GM12878 (cell line): ENCODE measurements around the gene RUNX3. TPM values are rescaled to one million over a fixed set of nuclear protein-coding genes. Genes with fewer than 3 reads are reported as not detected.
A peak's percentile ranks its signal among the peaks of the same experiment; 100 is the strongest.

ENCODE experiments used
- ATAC-seq: fragments of 200-7000 bp; cut with Tn5 transposase; 3 replicates; pipeline ENCODE4 v1.9.1; 2020; ENCODE audit warnings: mild to moderate bottlenecking, moderate library complexity
- BruUV-seq: library from RNA; stranded (reverse); fragments of 400-500 nt; replicated peaks from 2 replicates; lab custom pipeline; 2021; lab: Mats Ljungman, UMichigan
- CTCF ChIA-PET: fragments of 300-600 bp; sonication (Branson Sonifier 250); formaldehyde crosslinking; extraction: SDS; loops from one replicate; lab custom pipeline; 2021; ENCODE audit warnings: inconsistent platforms; lab: Yijun Ruan, JAX
- POLR2A ChIA-PET: fragments of 350-600 bp; formaldehyde crosslinking; extraction: SDS; loops from one replicate; lab custom pipeline; 2021; ENCODE audit warnings: inconsistent platforms; lab: Charles Lee
- RAD21 ChIA-PET: fragments of 300-600 bp; sonication (Branson Sonifier 250); formaldehyde crosslinking; loops from one replicate; lab custom pipeline; 2023; ENCODE audit warnings: antibody characterized with exemption; ENCODE audit not compliant: unreplicated experiment; lab: Charles Lee
- SMC1A ChIA-PET: fragments of 300-600 bp; sonication (Branson Sonifier 250); formaldehyde crosslinking; loops from one replicate; lab custom pipeline; 2023; ENCODE audit not compliant: unreplicated experiment, uncharacterized antibody; lab: Charles Lee
- DNase-seq: peaks from one replicate; pipeline ENCODE4 v3.0.0-alpha.2; 2011; ENCODE audit warnings: low read depth, low spot score
- FAIRE-seq: peaks from 3 replicates; lab custom pipeline; 2011; peaks lifted over from hg19 to GRCh38; lab: Jason Lieb, UNC
- H2AFZ ChIP-seq: 2 replicates; pipeline ENCODE4 v1.6.0; 2011; ENCODE audit warnings: low read depth, low read length, control low read depth; ENCODE audit not compliant: control insufficient read depth
- H3K27ac ChIP-seq: 2 replicates; pipeline ENCODE4 v1.5.1; 2011; ENCODE audit warnings: control low read depth; ENCODE audit not compliant: control insufficient read depth, insufficient read depth
- H3K27me3 ChIP-seq, 2 experiments: replicated peaks in 1 of 2; 2 replicates each; pipeline versions ENCODE4 v1.6.0 to v1.6.1; 2011; ENCODE audit warnings: low read length in 1 of 2; ENCODE audit not compliant: control insufficient read depth in 2 of 2, insufficient read depth in 2 of 2
- H3K36me3 ChIP-seq, 2 experiments: 2 replicates each; pipeline ENCODE4 v1.5.1; 2011; ENCODE audit warnings: low read length in 1 of 2; ENCODE audit not compliant: control insufficient read depth in 2 of 2, insufficient read depth in 2 of 2
- H3K4me1 ChIP-seq: 2 replicates; pipeline ENCODE4 v1.6.1; 2011; ENCODE audit warnings: mild to moderate bottlenecking, low read length, moderate library complexity, mixed read lengths; ENCODE audit not compliant: control insufficient read depth, insufficient read depth
- H3K4me2 ChIP-seq: 2 replicates; pipeline ENCODE4 v1.6.0; 2011; ENCODE audit warnings: control low read depth; ENCODE audit not compliant: control insufficient read depth, insufficient read depth
- H3K4me3 ChIP-seq: fragments of 200-600 bp; sonication (generic); 2 replicates; pipeline ENCODE4 v1.5.1; 2016
- H3K79me2 ChIP-seq: 2 replicates; pipeline ENCODE4 v1.6.0; 2011; ENCODE audit warnings: low read length; ENCODE audit not compliant: control insufficient read depth, insufficient read depth
- H3K9ac ChIP-seq: 2 replicates; pipeline ENCODE4 v1.8.0; 2011; ENCODE audit warnings: low read length, control low read depth, mixed read lengths; ENCODE audit not compliant: control insufficient read depth, insufficient read depth
- H3K9me3 ChIP-seq: replicated peaks from 3 replicates; pipeline ENCODE4 v1.5.1; 2011; ENCODE audit warnings: mild to moderate bottlenecking, low read length; ENCODE audit not compliant: control insufficient read depth, insufficient read depth
- H4K20me1 ChIP-seq: 2 replicates; pipeline ENCODE4 v1.6.0; 2011; ENCODE audit not compliant: control insufficient read depth, insufficient read depth
- BCL11A ChIP-seq: IDR thresholded peaks from 2 replicates; pipeline ENCODE4 v1.6.1; 2011; ENCODE audit warnings: low read depth, low read length
- BMI1 ChIP-seq: fragments of 450-650 bp; IDR thresholded peaks from 2 replicates; pipeline ENCODE4 v1.6.1; 2016; ENCODE audit warnings: mild to moderate bottlenecking, moderate library complexity, borderline replicate concordance
- BRCA1 ChIP-seq: IDR thresholded peaks from 2 replicates; pipeline ENCODE4 v1.6.1; 2011; ENCODE audit warnings: low read depth, low read length, improper control_type of control experiment
- CHD2 ChIP-seq: IDR thresholded peaks from 2 replicates; pipeline ENCODE4 v1.6.1; 2011; ENCODE audit warnings: low read depth, low read length, improper control_type of control experiment, borderline replicate concordance
- ESRRA ChIP-seq: IDR thresholded peaks from 2 replicates; pipeline ENCODE4 v1.6.1; 2012; ENCODE audit warnings: mild to moderate bottlenecking, low read length, improper control_type of control experiment
- HCFC1 ChIP-seq: fragments of 150-350 bp; IDR thresholded peaks from 2 replicates; pipeline ENCODE4 v1.6.1; 2014; ENCODE audit warnings: low read length
- LARP7 ChIP-seq: fragments of 450-650 bp; IDR thresholded peaks from 2 replicates; pipeline ENCODE4 v1.6.1; 2017; ENCODE audit warnings: mild to moderate bottlenecking
- MEF2A ChIP-seq: IDR thresholded peaks from 2 replicates; pipeline ENCODE4 v1.6.1; 2011; ENCODE audit warnings: low read depth, mild to moderate bottlenecking, low read length, moderate library complexity; ENCODE audit not compliant: insufficient read depth
- MTA2 ChIP-seq: fragments of 450-650 bp; IDR thresholded peaks from 2 replicates; pipeline ENCODE4 v1.6.1; 2016; ENCODE audit warnings: low read depth, mild to moderate bottlenecking, moderate library complexity
- NR2C1 ChIP-seq: fragments of 450-650 bp; IDR thresholded peaks from 2 replicates; pipeline ENCODE4 v1.6.1; 2017; ENCODE audit warnings: antibody characterized with exemption, mild to moderate bottlenecking, moderate library complexity
- POLR2A ChIP-seq: IDR thresholded peaks from 2 replicates; pipeline ENCODE4 v1.6.1; 2011; ENCODE audit warnings: low read depth, mild to moderate bottlenecking, low read length
- POLR2AphosphoS2 ChIP-seq: IDR thresholded peaks from 2 replicates; pipeline ENCODE4 v1.6.1; 2011; ENCODE audit warnings: low read depth, mild to moderate bottlenecking, low read length, improper control_type of control experiment, moderate library complexity
- POLR2AphosphoS5 ChIP-seq: IDR thresholded peaks from 2 replicates; pipeline ENCODE4 v1.6.1; 2011; ENCODE audit warnings: mild to moderate bottlenecking, low read length, inconsistent platforms
- POU2F2 ChIP-seq: IDR thresholded peaks from 3 replicates; pipeline ENCODE4 v1.6.1; 2011; ENCODE audit warnings: low read depth, mild to moderate bottlenecking, low read length, borderline replicate concordance
- SMARCA5 ChIP-seq: fragments of 450-650 bp; IDR thresholded peaks from 2 replicates; pipeline ENCODE4 v1.6.1; 2017; ENCODE audit warnings: mild to moderate bottlenecking
- TARDBP ChIP-seq: IDR thresholded peaks from 2 replicates; pipeline ENCODE4 v1.6.1; 2016; ENCODE audit warnings: borderline replicate concordance
- YY1 ChIP-seq: IDR thresholded peaks from 2 replicates; pipeline ENCODE4 v1.6.1; 2011; ENCODE audit warnings: low read depth, mild to moderate bottlenecking, low read length
- ZBED1 ChIP-seq: IDR thresholded peaks from 2 replicates; pipeline ENCODE4 v1.6.1; 2016; ENCODE audit warnings: borderline replicate concordance
- ZNF217 ChIP-seq: fragments of 450-650 bp; IDR thresholded peaks from 2 replicates; pipeline ENCODE4 v1.6.1; 2017; ENCODE audit warnings: antibody characterized with exemption, mild to moderate bottlenecking
- ZNF622 ChIP-seq: fragments of 450-650 bp; IDR thresholded peaks from 2 replicates; pipeline ENCODE4 v1.6.1; 2017; ENCODE audit warnings: mild to moderate bottlenecking, inconsistent platforms
- WGBS: methylation state at CpG from one replicate; pipeline ENCODE4 v1.1.6; 2016; ENCODE audit warnings: low lambda C conversion rate; ENCODE audit not compliant: insufficient replicate concordance, insufficient coverage; ENCODE audit errors: missing lambda C conversion rate; 5-methylcytosine and 5-hydroxymethylcytosine counted together
- in situ Hi-C: fragments of 300-500 bp; cut with MboI; formaldehyde crosslinking; loops from 9 replicates; pipeline ENCODE4 v1.14.3; 2018; ENCODE audit warnings: mixed read lengths
- intact Hi-C: fragments of 100-400 bp; cut with micrococcal nuclease; formaldehyde crosslinking; loops from one replicate; pipeline ENCODE4 v1.14.2; 2022; ENCODE audit not compliant: unreplicated experiment
- polyA plus RNA-seq, 11 experiments: library from polyadenylated mRNA; depleted of rRNA in 4 of 11; unstranded in 6 of 11; stranded (reverse) in 5 of 11; fragments of >200 nt; fragmentation: Nextera tagmentation in 4 of 11; fragmentation: Illumina TruSeq in 1 of 11; extraction: Ambion mirVana in 4 of 11; extraction: Trizol in 1 of 11; gene quantifications; 1 replicate in 1 of 11; 2 replicates in 10 of 11; pipeline versions ENCODE4 v1.2.1 to v1.2.3, GENCODE V29; 2011 to 2016; ENCODE audit warnings: inconsistent platforms in 2 of 11, missing spikeins in 2 of 11, low read depth in 1 of 11
- total RNA-seq, 4 experiments: library from RNA; depleted of rRNA in 3 of 4; stranded (reverse); fragments of >200 nt in 3 of 4; fragmentation: Illumina TruSeq in 1 of 4; extraction: Trizol in 1 of 4; gene quantifications; 2 replicates each; pipeline versions ENCODE4 v1.2.1 to v1.2.3, GENCODE V29; 2013 to 2021
- TF ChIP-seq, protein P1 (sequence below): fragments of 450-650 bp; IDR thresholded peaks from 2 replicates; pipeline ENCODE4 v1.6.1; 2017; ENCODE audit warnings: low read depth, mild to moderate bottlenecking, moderate library complexity
- TF ChIP-seq, protein P2 (sequence below): fragments of 450-650 bp; IDR thresholded peaks from 2 replicates; pipeline ENCODE4 v1.6.1; 2016; ENCODE audit warnings: mild to moderate bottlenecking

RUNX3 gene
- total and polyA plus RNA-seq, 10 of the 15 experiments (the other 5 are each of a cell fraction or from before 2014, with no cell fraction given): 19.0 to 151 (median 31.4) TPM

- Histone ChIP-seq H2AFZ (no peak overlapping the region), H3K36me3 (peaks cover 0 to 5% of the 10 kb centered on the region in 2 experiments; a peak in 2 of 4 replicates), H3K4me1 (peaks cover 38% of the 10 kb centered on the region), H3K27ac (peak overlapping the region; percentile 98), H3K4me3 (peak overlapping the region; percentile 97), H3K9me3 (no peaks in the 10 kb centered on the region), H4K20me1 (peaks cover 2% of the 10 kb centered on the region; the same call in 1 of the 2 replicates), H3K79me2 (peaks cover 58% of the 10 kb centered on the region), H3K4me2 (peak overlapping the region; percentile 74), H3K27me3 (no peaks in the 10 kb centered on the region), H3K9ac (peak overlapping the region; percentile 91)
- ATAC-seq (no peak), FAIRE-seq (no peak), DNase-seq (no peak)
- ChIA-PET RAD21 (interaction anchor here (0.7 to 10.4 kb wide), 25 partner anchors 10 to 231 kb away, joined by 3 to 214 read pairs (median 4); partner anchors contain the start of genes CLIC4 and RUNX3), POLR2A (interaction anchor here (0.6 to 13.4 kb wide), 14 partner anchors 9 to 268 kb away, joined by 3 to 220 read pairs (median 8); partner anchors contain the start of genes CLIC4 and SYF2), CTCF (interaction anchor here (0.8 to 18.6 kb wide), 16 partner anchors 12 to 241 kb away, joined by 3 to 396 read pairs (median 4); partner anchors contain the start of gene RUNX3), SMC1A (interaction anchor here (0.6 to 18.5 kb wide), 21 partner anchors 8 to 241 kb away, joined by 3 to 391 read pairs (median 5); partner anchors contain the start of gene RUNX3)
- intact Hi-C loops: loop anchor here (1.0 to 2.0 kb wide), 2 partner anchors 29 to 73 kb away; no protein-coding TSS in a partner anchor
- BruUV-seq: TSS peak; percentile 81
- in situ Hi-C loops: loop anchor here (5.0 kb wide), 2 partner anchors 68 to 138 kb away; no protein-coding TSS in a partner anchor
- 3% methylated on average over 22 of the region's 23 CpGs for WGBS
- TF ChIP-seq POU2F2: no peak
- TF ChIP-seq BMI1: no peak
- TF ChIP-seq NR2C1: no peak
- 0 out of 2 replicates have a peak, but pooled peaks have one; percentile 25 for TF ChIP-seq BCL11A
- TF ChIP-seq YY1: 0 out of 2 replicates have a peak, but pooled peaks have one; percentile 11
- peak; percentile 15; the same call in 1 of the 2 replicates for TF ChIP-seq CHD2
- no peak for TF ChIP-seq TARDBP
- TF ChIP-seq HCFC1: no peak
- TF ChIP-seq, protein P1, sequence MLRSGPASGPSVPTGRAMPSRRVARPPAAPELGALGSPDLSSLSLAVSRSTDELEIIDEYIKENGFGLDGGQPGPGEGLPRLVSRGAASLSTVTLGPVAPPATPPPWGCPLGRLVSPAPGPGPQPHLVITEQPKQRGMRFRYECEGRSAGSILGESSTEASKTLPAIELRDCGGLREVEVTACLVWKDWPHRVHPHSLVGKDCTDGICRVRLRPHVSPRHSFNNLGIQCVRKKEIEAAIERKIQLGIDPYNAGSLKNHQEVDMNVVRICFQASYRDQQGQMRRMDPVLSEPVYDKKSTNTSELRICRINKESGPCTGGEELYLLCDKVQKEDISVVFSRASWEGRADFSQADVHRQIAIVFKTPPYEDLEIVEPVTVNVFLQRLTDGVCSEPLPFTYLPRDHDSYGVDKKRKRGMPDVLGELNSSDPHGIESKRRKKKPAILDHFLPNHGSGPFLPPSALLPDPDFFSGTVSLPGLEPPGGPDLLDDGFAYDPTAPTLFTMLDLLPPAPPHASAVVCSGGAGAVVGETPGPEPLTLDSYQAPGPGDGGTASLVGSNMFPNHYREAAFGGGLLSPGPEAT: no peak
- TF ChIP-seq ESRRA: no peak
- peak; percentile 60; the same call in 1 of the 2 replicates for TF ChIP-seq POLR2AphosphoS2
- 0 out of 2 replicates have a peak, but pooled peaks have one; percentile 1 for TF ChIP-seq SMARCA5
- no peak for TF ChIP-seq MEF2A
- TF ChIP-seq POLR2AphosphoS5: 0 out of 2 replicates have a peak, but pooled peaks have one; percentile 53
- TF ChIP-seq POLR2A: no peak
- TF ChIP-seq, protein P2, sequence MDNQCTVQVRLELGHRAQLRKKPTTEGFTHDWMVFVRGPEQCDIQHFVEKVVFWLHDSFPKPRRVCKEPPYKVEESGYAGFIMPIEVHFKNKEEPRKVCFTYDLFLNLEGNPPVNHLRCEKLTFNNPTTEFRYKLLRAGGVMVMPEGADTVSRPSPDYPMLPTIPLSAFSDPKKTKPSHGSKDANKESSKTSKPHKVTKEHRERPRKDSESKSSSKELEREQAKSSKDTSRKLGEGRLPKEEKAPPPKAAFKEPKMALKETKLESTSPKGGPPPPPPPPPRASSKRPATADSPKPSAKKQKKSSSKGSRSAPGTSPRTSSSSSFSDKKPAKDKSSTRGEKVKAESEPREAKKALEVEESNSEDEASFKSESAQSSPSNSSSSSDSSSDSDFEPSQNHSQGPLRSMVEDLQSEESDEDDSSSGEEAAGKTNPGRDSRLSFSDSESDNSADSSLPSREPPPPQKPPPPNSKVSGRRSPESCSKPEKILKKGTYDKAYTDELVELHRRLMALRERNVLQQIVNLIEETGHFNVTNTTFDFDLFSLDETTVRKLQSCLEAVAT: no peak
- TF ChIP-seq MTA2: no peak
- peak; percentile 51; the same call in 1 of the 2 replicates for TF ChIP-seq LARP7
- TF ChIP-seq ZNF217: no peak
- TF ChIP-seq ZNF622: no peak
- no peak for TF ChIP-seq ZBED1
- no peak for TF ChIP-seq BRCA1
Measured at GRCh38 chr1:24963943-24964693, 34.0 kb upstream of the RUNX3 start.
